GM23338 (cell line): ENCODE results near the gene IPPK. TPM values are rescaled to one million over a fixed set of nuclear protein-coding genes. Genes with fewer than 3 reads are reported as not detected.

Experiments used
- ATAC-seq: fragments of 200-7000 bp; cut with Tn5 transposase; 3 replicates; pipeline ENCODE4 v1.9.1; 2020
- DNase-seq: peaks from one replicate; pipeline ENCODE4 v3.0.0-alpha.2; 2015; ENCODE audit warnings: low spot score
- H2AFZ ChIP-seq: fragments of 200-600 bp; sonication (generic); 2 replicates; pipeline ENCODE4 v1.8.0; 2016; ENCODE audit warnings: antibody characterized with exemption, mild to moderate bottlenecking, moderate library complexity
- H3F3A ChIP-seq: fragments of 200-600 bp; sonication (generic); replicated peaks from 2 replicates; pipeline ENCODE4 v1.8.0; 2017; ENCODE audit warnings: antibody characterized with exemption, mixed run types, low read depth
- H3K27ac ChIP-seq: fragments of 200-600 bp; sonication (generic); 2 replicates; pipeline ENCODE4 v1.6.1; 2016; ENCODE audit warnings: low read depth
- H3K27me3 ChIP-seq: fragments of 200-600 bp; sonication (generic); 2 replicates; pipeline ENCODE4 v1.8.0; 2016; ENCODE audit warnings: mild to moderate bottlenecking, mixed run types, moderate library complexity; ENCODE audit not compliant: insufficient read depth
- H3K36me3 ChIP-seq: fragments of 200-600 bp; sonication (generic); 2 replicates; pipeline ENCODE4 v1.8.0; 2016; ENCODE audit warnings: mild to moderate bottlenecking; ENCODE audit not compliant: insufficient read depth
- H3K4me1 ChIP-seq: fragments of 200-600 bp; sonication (generic); 2 replicates; pipeline ENCODE4 v1.8.0; 2016; ENCODE audit warnings: mild to moderate bottlenecking, moderate library complexity; ENCODE audit not compliant: insufficient read depth
- H3K4me2 ChIP-seq: fragments of 200-600 bp; sonication (generic); 2 replicates; pipeline ENCODE4 v1.7.1; 2017; ENCODE audit warnings: mixed run types
- H3K4me3 ChIP-seq: fragments of 200-600 bp; sonication (generic); 2 replicates; pipeline ENCODE4 v1.6.1; 2016; ENCODE audit warnings: mixed run types
- H3K79me2 ChIP-seq: fragments of 200-600 bp; sonication (generic); replicated peaks from 2 replicates; pipeline ENCODE4 v1.8.0; 2017; ENCODE audit warnings: mild to moderate bottlenecking; ENCODE audit not compliant: insufficient read depth
- H3K9me2 ChIP-seq: fragments of 200-600 bp; sonication (generic); 2 replicates; pipeline ENCODE4 v1.8.0; 2017; ENCODE audit not compliant: insufficient read depth
- H4K20me1 ChIP-seq: fragments of 200-600 bp; sonication (generic); replicated peaks from 2 replicates; pipeline ENCODE4 v1.8.0; 2017; ENCODE audit warnings: mild to moderate bottlenecking; ENCODE audit not compliant: insufficient read depth
- H3K27ac Mint-ChIP-seq: 2 replicates; pipeline ENCODE4 v1.8.0; 2020; ENCODE audit warnings: inconsistent platforms, mild to moderate bottlenecking, moderate library complexity, mixed read lengths
- H3K27me3 Mint-ChIP-seq: 3 replicates; pipeline ENCODE4 v1.8.0; 2022; ENCODE audit warnings: low read depth, mild to moderate bottlenecking, moderate library complexity, mixed read lengths, inconsistent platforms; ENCODE audit not compliant: insufficient read depth, poor library complexity
- H3K36me3 Mint-ChIP-seq: 3 replicates; pipeline ENCODE4 v1.8.0; 2021; ENCODE audit warnings: low read depth, mild to moderate bottlenecking, inconsistent platforms, moderate library complexity, mixed read lengths
- H3K4me1 Mint-ChIP-seq: 3 replicates; pipeline ENCODE4 v1.8.0; 2020; ENCODE audit warnings: mild to moderate bottlenecking, inconsistent platforms, mixed read lengths
- H3K4me3 Mint-ChIP-seq: 3 replicates; pipeline ENCODE4 v1.8.0; 2021; ENCODE audit warnings: moderate library complexity, mild to moderate bottlenecking, inconsistent platforms, mixed read lengths
- H3K9me3 Mint-ChIP-seq: 3 replicates; pipeline ENCODE4 v1.8.0; 2020; ENCODE audit warnings: moderate library complexity, mild to moderate bottlenecking, inconsistent platforms, mixed read lengths
- CREB1 ChIP-seq: fragments of 250-450 bp; sonication (Bioruptor Pico); IDR thresholded peaks from 2 replicates; pipeline ENCODE4 v1.5.0; 2020; ENCODE audit warnings: low read depth, mild to moderate bottlenecking, moderate library complexity
- CTCF ChIP-seq, 2 experiments: fragments of 200-600 bp in 1 of 2; sonication (generic) in 1 of 2; conservative IDR thresholded peaks; 2 replicates each; pipeline versions ENCODE4 v1.5.1 to v1.6.1; 2016 to 2017; ENCODE audit warnings: antibody characterized with exemption in 2 of 2, low read depth in 2 of 2, mild to moderate bottlenecking in 2 of 2, moderate library complexity in 1 of 2
- EZH2 ChIP-seq: fragments of 200-600 bp; sonication (generic); IDR thresholded peaks from one replicate; pipeline ENCODE4 v1.8.0; 2017; ENCODE audit warnings: antibody characterized with exemption, mild to moderate bottlenecking, low read depth; ENCODE audit not compliant: unreplicated experiment
- EZH2phosphoT487 ChIP-seq: fragments of 200-600 bp; sonication (generic); IDR thresholded peaks from one replicate; pipeline ENCODE4 v1.8.1; 2018; ENCODE audit warnings: antibody characterized with exemption; ENCODE audit not compliant: unreplicated experiment
- JUNB ChIP-seq: IDR thresholded peaks from one replicate; pipeline ENCODE4 v1.6.1; 2016; ENCODE audit warnings: antibody characterized with exemption; ENCODE audit not compliant: unreplicated experiment
- NANOG ChIP-seq: IDR thresholded peaks from 2 replicates; pipeline ENCODE4 v1.6.1; 2016; ENCODE audit warnings: antibody characterized with exemption, borderline replicate concordance
- REST ChIP-seq: IDR thresholded peaks from one replicate; pipeline ENCODE4 v1.6.1; 2018; ENCODE audit warnings: antibody characterized with exemption; ENCODE audit not compliant: unreplicated experiment
- STAT1 ChIP-seq: IDR thresholded peaks from one replicate; pipeline ENCODE4 v1.6.1; 2016; ENCODE audit warnings: antibody characterized with exemption; ENCODE audit not compliant: unreplicated experiment
- ZNF114 ChIP-seq: fragments of 250-450 bp; sonication (Bioruptor Pico); IDR thresholded peaks from 2 replicates; pipeline ENCODE4 v1.5.0; 2020; ENCODE audit warnings: mild to moderate bottlenecking, moderate library complexity
- ZNF331 ChIP-seq: fragments of 250-450 bp; sonication (Bioruptor Pico); IDR thresholded peaks from 2 replicates; pipeline ENCODE4 v1.5.0; 2020; ENCODE audit warnings: low read depth, mild to moderate bottlenecking, moderate library complexity
- polyA plus RNA-seq: library from polyadenylated mRNA; unstranded; fragments of >200 nt; fragmentation: Nextera tagmentation; extraction: Ambion mirVana; gene quantifications from 2 replicates; pipeline ENCODE4 v1.2.1, GENCODE V29; 2016
- total RNA-seq: library from RNA; depleted of rRNA; stranded (reverse); fragments of >200 nt; shearing (Covaris generic); gene quantifications from 2 replicates; pipeline ENCODE4 v1.2.3, GENCODE V29; 2014

IPPK gene
- total and polyA plus RNA-seq, 2 experiments from 2014 or later, result 6.5 to 17.5 TPM

- peaks cover 5% of the 10 kb centered on the region for H3K27me3 Mint-ChIP-seq
- Histone ChIP-seq H3K4me1 (no peaks in the 10 kb centered on the region), H3K36me3 (peaks cover 3% of the 10 kb centered on the region; the same call in 1 of the 2 replicates), H3K79me2 (no peaks in the 10 kb centered on the region), H3F3A (no peaks in the 10 kb centered on the region), H3K27ac (no peak overlapping the region), H3K27me3 (no peaks in the 10 kb centered on the region), H3K9me2 (no peaks in the 10 kb centered on the region), H3K4me2 (no peak overlapping the region), H4K20me1 (peaks cover 8% of the 10 kb centered on the region), H2AFZ (no peak overlapping the region), H3K4me3 (no peak overlapping the region)
- H3K4me1 Mint-ChIP-seq, result no peaks in the 10 kb centered on the region; the same call in 2 of the 3 replicates
- H3K27ac Mint-ChIP-seq, result no peak overlapping the region
- DNase-seq (no peak), ATAC-seq (no peak)
- no peaks in the 10 kb centered on the region for H3K9me3 Mint-ChIP-seq
- no peak for TF ChIP-seq JUNB
- no peak for TF ChIP-seq ZNF331 (CRISPR knock-in tag)
- no peak for TF ChIP-seq EZH2phosphoT487
- H3K36me3 Mint-ChIP-seq, result peaks cover 41% of the 10 kb centered on the region
- H3K4me3 Mint-ChIP-seq, result no peak overlapping the region
Measured at GRCh38 chr9:92640398-92641091, 29.4 kb downstream of the IPPK start.

GRCh38 chr9:92639791-92640271, 30.1 kb downstream of the IPPK start:
- no peak overlapping the region for H3K4me3 ChIP-seq
- Mint-ChIP-seq H3K9me3 (no peaks in the 10 kb centered on the region), H3K27ac (no peak overlapping the region), H3K4me3 (no peak overlapping the region), H3K36me3 (peaks cover 34% of the 10 kb centered on the region), H3K27me3 (peaks cover 8% of the 10 kb centered on the region), H3K4me1 (no peaks in the 10 kb centered on the region; the same call in 2 of the 3 replicates)
- H3K36me3 ChIP-seq, result peaks cover 2% of the 10 kb centered on the region; the same call in 1 of the 2 replicates
- DNase-seq (no peak), ATAC-seq (no peak)
- no peaks in the 10 kb centered on the region for H3K9me2 ChIP-seq
- H4K20me1 ChIP-seq, result peaks cover 8% of the 10 kb centered on the region
- no peak overlapping the region for H2AFZ ChIP-seq
- TF ChIP-seq EZH2phosphoT487 (no peak), STAT1 (no peak), CREB1 (CRISPR knock-in tag) (no peak), ZNF114 (CRISPR knock-in tag) (no peak), EZH2 (no peak), REST (no peak), NANOG (no peak), CTCF (conservative IDR thresholded peaks at IDR 0.05; ENCODE audit: low read depth in 2 of 2) (no peak)
- H3K4me2 ChIP-seq, result no peak overlapping the region
- H3K79me2 ChIP-seq, result no peaks in the 10 kb centered on the region
- no peaks in the 10 kb centered on the region for H3K4me1 ChIP-seq
- H3F3A ChIP-seq, result no peaks in the 10 kb centered on the region
- no peaks in the 10 kb centered on the region for H3K27me3 ChIP-seq
- no peak overlapping the region for H3K27ac ChIP-seq
